A549 (cell line): Measurements from ENCODE around the gene IL6R. TPM values are rescaled to one million over a fixed set of nuclear protein-coding genes. Genes with fewer than 3 reads are reported as not detected.
A peak's percentile ranks its signal among the peaks of the same experiment; 100 is the strongest.

Experiments used
- ATAC-seq, 2 experiments: fragments of 200-7000 bp in 1 of 2; fragments of >200 bp in 1 of 2; cut with Nextera tagmentation in 1 of 2; cut with Tn5 transposase in 1 of 2; 3 replicates each; pipeline versions ENCODE4 v1.8.0 to v1.9.1; 2018 to 2020; ENCODE audit warnings: mild to moderate bottlenecking in 1 of 2, moderate library complexity in 1 of 2
- CTCF ChIA-PET: fragments of 300-600 bp; sonication (Branson Sonifier 250); formaldehyde crosslinking; extraction: SDS; loops from one replicate; lab custom pipeline; 2021; ENCODE audit warnings: antibody characterized with exemption, inconsistent platforms; lab: Yijun Ruan, JAX
- POLR2A ChIA-PET: fragments of 350-600 bp; formaldehyde crosslinking; extraction: SDS; loops from one replicate; lab custom pipeline; 2021; ENCODE audit warnings: antibody characterized with exemption, inconsistent platforms; lab: Yijun Ruan, JAX
- DNase-seq, 2 experiments: peaks; one replicate each; pipeline versions ENCODE4 v3.0.0 to v3.0.0-alpha.2; 2011 to 2016; ENCODE audit warnings: low read depth in 1 of 2, low spot score in 1 of 2
- FAIRE-seq: peaks from 2 replicates; lab custom pipeline; 2011; peaks lifted over from hg19 to GRCh38; lab: Jason Lieb, UNC
- H3K27ac ChIP-seq, 2 experiments: fragments of >200 bp; sonication (Bioruptor Twin); formaldehyde crosslinking; 3 replicates each; pipeline ENCODE4 v1.5.1; 2016 to 2017
- H3K4me1 ChIP-seq: fragments of >200 bp; sonication (Bioruptor Twin); formaldehyde crosslinking; 3 replicates; pipeline ENCODE4 v1.6.1; 2016
- H3K4me2 ChIP-seq: fragments of >200 bp; sonication (Bioruptor Twin); formaldehyde crosslinking; 3 replicates; pipeline ENCODE4 v1.6.1; 2016
- H3K4me3 ChIP-seq: fragments of >200 bp; sonication (Bioruptor Twin); formaldehyde crosslinking; 3 replicates; pipeline ENCODE4 v1.5.1; 2016
- H3K9me3 ChIP-seq: fragments of >200 bp; sonication (Bioruptor Twin); formaldehyde crosslinking; 3 replicates; pipeline ENCODE4 v1.6.1; 2016
- CEBPB ChIP-seq, 2 experiments: fragments of >200 bp in 1 of 2; sonication (Bioruptor Twin) in 1 of 2; formaldehyde crosslinking in 1 of 2; IDR thresholded peaks; 2 replicates each; pipeline ENCODE4 v1.6.1; 2012 to 2016
- CTCF ChIP-seq: fragments of >200 bp; sonication (Bioruptor Twin); formaldehyde crosslinking; IDR thresholded peaks from 3 replicates; pipeline ENCODE4 v1.5.1; 2016
- E2F6 ChIP-seq: IDR thresholded peaks from 2 replicates; pipeline ENCODE4 v1.6.1; 2012; ENCODE audit warnings: low read depth, borderline replicate concordance
- EP300 ChIP-seq, 2 experiments: fragments of >200 bp; sonication (Bioruptor Twin); formaldehyde crosslinking; IDR thresholded peaks; 2 replicates in 1 of 2; 3 replicates in 1 of 2; pipeline ENCODE4 v1.6.1; 2016 to 2017
- FOSL2 ChIP-seq, 2 experiments: fragments of 450-650 bp in 1 of 2; fragments of >200 bp in 1 of 2; sonication (Bioruptor Twin) in 1 of 2; formaldehyde crosslinking; IDR thresholded peaks; 2 replicates each; pipeline versions ENCODE4 v1.5.0 to v1.6.1; 2016 to 2020; ENCODE audit warnings: mild to moderate bottlenecking in 1 of 2, moderate library complexity in 1 of 2
- HDAC2 ChIP-seq: fragments of 200-600 bp; sonication (generic); IDR thresholded peaks from 2 replicates; pipeline ENCODE4 v1.6.1; 2016
- HMGXB4 ChIP-seq: fragments of 250-450 bp; sonication (Bioruptor Pico); IDR thresholded peaks from 2 replicates; pipeline ENCODE4 v1.5.0; 2021; ENCODE audit warnings: mild to moderate bottlenecking, moderate library complexity, borderline replicate concordance
- HOXA7 ChIP-seq: fragments of 250-450 bp; sonication (Bioruptor Pico); IDR thresholded peaks from 2 replicates; pipeline ENCODE4 v1.5.0; 2020; ENCODE audit warnings: mild to moderate bottlenecking, moderate library complexity
- HOXB5 ChIP-seq: fragments of 250-450 bp; sonication (Bioruptor Pico); IDR thresholded peaks from 2 replicates; pipeline ENCODE4 v1.5.0; 2020; ENCODE audit warnings: mild to moderate bottlenecking, moderate library complexity
- JUN ChIP-seq, 2 experiments: fragments of >200 bp; sonication (Bioruptor Twin); formaldehyde crosslinking; IDR thresholded peaks; 2 replicates in 1 of 2; 3 replicates in 1 of 2; pipeline ENCODE4 v1.6.1; 2016 to 2017
- KDM1A ChIP-seq: fragments of 200-600 bp; sonication (generic); IDR thresholded peaks from 2 replicates; pipeline ENCODE4 v1.6.1; 2016; ENCODE audit warnings: low read depth, mild to moderate bottlenecking
- MAZ ChIP-seq: fragments of 150-350 bp; IDR thresholded peaks from 2 replicates; pipeline ENCODE4 v1.6.1; 2014; ENCODE audit warnings: antibody characterized with exemption, low read depth, low read length, borderline replicate concordance
- MYC ChIP-seq: IDR thresholded peaks from 2 replicates; pipeline ENCODE4 v1.6.1; 2012; ENCODE audit warnings: mild to moderate bottlenecking, inconsistent platforms, low read length, improper control_type of control experiment, borderline replicate concordance
- POLR2A ChIP-seq: IDR thresholded peaks from 2 replicates; pipeline ENCODE4 v1.6.1; 2012; ENCODE audit warnings: mild to moderate bottlenecking, low read length
- RAD21 ChIP-seq, 2 experiments: fragments of >200 bp in 1 of 2; sonication (Bioruptor Twin) in 1 of 2; formaldehyde crosslinking in 1 of 2; IDR thresholded peaks in 1 of 2; conservative IDR thresholded peaks in 1 of 2; 2 replicates in 1 of 2; 3 replicates in 1 of 2; pipeline ENCODE4 v1.6.1; 2012 to 2018; ENCODE audit warnings: inconsistent platforms in 1 of 2
- RARB ChIP-seq: fragments of 250-450 bp; sonication (Bioruptor Pico); IDR thresholded peaks from 2 replicates; pipeline ENCODE4 v1.8.0; 2021; ENCODE audit warnings: mild to moderate bottlenecking, moderate library complexity
- REST ChIP-seq: fragments of 200-600 bp; sonication (generic); IDR thresholded peaks from 2 replicates; pipeline ENCODE4 v1.6.1; 2016; ENCODE audit warnings: antibody characterized with exemption, mild to moderate bottlenecking, moderate library complexity
- SMC3 ChIP-seq: fragments of >200 bp; sonication (Bioruptor Twin); formaldehyde crosslinking; IDR thresholded peaks from 3 replicates; pipeline ENCODE4 v1.6.1; 2018; ENCODE audit warnings: inconsistent platforms
- TP53 ChIP-seq: fragments of 250-450 bp; sonication (Bioruptor Pico); IDR thresholded peaks from 2 replicates; pipeline ENCODE4 v1.5.0; 2021; ENCODE audit warnings: mild to moderate bottlenecking, moderate library complexity
- ZC3H11A ChIP-seq: fragments of 450-650 bp; IDR thresholded peaks from 2 replicates; pipeline ENCODE4 v1.6.1; 2014; ENCODE audit warnings: antibody characterized with exemption, mild to moderate bottlenecking
- WGBS: methylation state at CpG from one replicate; pipeline ENCODE4 v1.1.6; 2017; ENCODE audit errors: missing lambda C conversion rate; 5-methylcytosine and 5-hydroxymethylcytosine counted together
- polyA minus RNA-seq: library from RNA; depleted of rRNA, polyadenylated mRNA; stranded (reverse); fragments of >200 nt; gene quantifications from 2 replicates; pipeline ENCODE4 v1.2.3, GENCODE V29; 2011; rRNA and poly(A)+ RNA removed
- polyA plus RNA-seq, 4 experiments: library from polyadenylated mRNA; depleted of rRNA in 3 of 4; stranded (reverse); fragments of >200 nt; fragmentation: RNase III in 1 of 4; extraction: RNeasy Plus Mini Kit Qiagen cat#74134 plus additional on column Dnase treatment in 1 of 4; gene quantifications; 2 replicates in 3 of 4; 3 replicates in 1 of 4; pipeline ENCODE4 v1.2.3, GENCODE V29; 2011 to 2017
- TF ChIP-seq, protein P1 (sequence below): fragments of >200 bp; sonication (Bioruptor Twin); formaldehyde crosslinking; IDR thresholded peaks from 3 replicates; pipeline ENCODE4 v1.6.1; 2016
- TF ChIP-seq, protein P2 (sequence below): IDR thresholded peaks from 2 replicates; pipeline ENCODE4 v1.6.1; 2012
- TF ChIP-seq, protein P3 (sequence below): fragments of >200 bp; sonication (Bioruptor Twin); formaldehyde crosslinking; IDR thresholded peaks from 2 replicates; pipeline ENCODE4 v1.6.1; 2016

Gene IL6R
- 2.7 and 3.0 TPM in 2 replicates for polyA plus RNA-seq (2011; rRNA removed)
- 3.0 and 3.3 TPM in 2 replicates for polyA plus RNA-seq (2012; cell fraction: cytosol; rRNA removed)
- polyA plus RNA-seq (2012; cell fraction: nucleus; rRNA removed), result 2.4 and 4.3 TPM in 2 replicates
- polyA plus RNA-seq (2017; fragmentation: RNase III; extraction: RNeasy Plus Mini Kit Qiagen cat#74134 plus additional on column Dnase treatment), result 1.8 to 2.2 TPM (median 1.8 TPM) in 3 replicates
- 6.1 and 7.1 TPM in 2 replicates for polyA minus RNA-seq

GRCh38 chr1:154404984-154405746, at the start of gene IL6R:
Gene IL6R, plus strand, starts transcription at chr1:154405343. Its CDS starts 287 bp downstream, at chr1:154405630.
- peaks cover 31% of the 10 kb centered on the region for H3K4me1 ChIP-seq
- DNase-seq, result peak; percentile 74 to 88
- peak within 1 kb of the TSS; percentile 78 for H3K4me3 ChIP-seq
- H3K27ac ChIP-seq, result peak within 1 kb of the TSS; percentile 92 to 95
- POLR2A ChIA-PET, result interaction anchor here (0.7 to 1.6 kb wide), 4 partner anchors 13 to 27 kb away, joined by 3 to 10 read pairs (median 4); no protein-coding TSS in a partner anchor
- H3K4me2 ChIP-seq, result peak within 1 kb of the TSS; percentile 97
- no peak for TF ChIP-seq MAZ
- peak in 1 of 2 experiments; percentile 51; a peak in 2 of 5 replicates for TF ChIP-seq JUN (IDR thresholded peaks at IDR 0.05)
- TF ChIP-seq RAD21 (conservative IDR thresholded peaks at IDR 0.05 in 1 of 2, IDR thresholded peaks at IDR 0.05 in 1 of 2), result peak; percentile 56 to 73
- TF ChIP-seq, protein P1, sequence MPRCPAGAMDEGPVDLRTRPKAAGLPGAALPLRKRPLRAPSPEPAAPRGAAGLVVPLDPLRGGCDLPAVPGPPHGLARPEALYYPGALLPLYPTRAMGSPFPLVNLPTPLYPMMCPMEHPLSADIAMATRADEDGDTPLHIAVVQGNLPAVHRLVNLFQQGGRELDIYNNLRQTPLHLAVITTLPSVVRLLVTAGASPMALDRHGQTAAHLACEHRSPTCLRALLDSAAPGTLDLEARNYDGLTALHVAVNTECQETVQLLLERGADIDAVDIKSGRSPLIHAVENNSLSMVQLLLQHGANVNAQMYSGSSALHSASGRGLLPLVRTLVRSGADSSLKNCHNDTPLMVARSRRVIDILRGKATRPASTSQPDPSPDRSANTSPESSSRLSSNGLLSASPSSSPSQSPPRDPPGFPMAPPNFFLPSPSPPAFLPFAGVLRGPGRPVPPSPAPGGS, result 0 out of 3 replicates have a peak, but pooled peaks have one; percentile 69
- TF ChIP-seq KDM1A, result no peak
- peak; percentile 46 for TF ChIP-seq POLR2A
- no peak for TF ChIP-seq HMGXB4 (CRISPR knock-in tag)
- TF ChIP-seq SMC3, result peak; percentile 74
- TF ChIP-seq, protein P2, sequence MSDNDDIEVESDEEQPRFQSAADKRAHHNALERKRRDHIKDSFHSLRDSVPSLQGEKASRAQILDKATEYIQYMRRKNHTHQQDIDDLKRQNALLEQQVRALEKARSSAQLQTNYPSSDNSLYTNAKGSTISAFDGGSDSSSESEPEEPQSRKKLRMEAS, result peak; percentile 74
- 0 out of 2 replicates have a peak, but pooled peaks have one; percentile 3 for TF ChIP-seq TP53 (CRISPR knock-in tag)
- TF ChIP-seq CEBPB (IDR thresholded peaks at IDR 0.05), result peak; percentile 95 to 98
- TF ChIP-seq, protein P3, sequence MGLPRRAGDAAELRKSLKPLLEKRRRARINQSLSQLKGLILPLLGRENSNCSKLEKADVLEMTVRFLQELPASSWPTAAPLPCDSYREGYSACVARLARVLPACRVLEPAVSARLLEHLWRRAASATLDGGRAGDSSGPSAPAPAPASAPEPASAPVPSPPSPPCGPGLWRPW, result peak; percentile 85
- TF ChIP-seq FOSL2 (IDR thresholded peaks at IDR 0.05), result no peak; the same call in 1 of the 2 replicates
- peak; percentile 75 for TF ChIP-seq FOSL2 (CRISPR knock-in tag; IDR thresholded peaks at IDR 0.05)
- TF ChIP-seq ZC3H11A, result no peak
- peak; percentile 32; the same call in 1 of the 2 replicates for TF ChIP-seq E2F6
- no peak for TF ChIP-seq HOXA7 (CRISPR knock-in tag)
- TF ChIP-seq CTCF, result peak; percentile 47
- FAIRE-seq, result no peak
- CTCF ChIA-PET, result interaction anchor here (0.7 to 6.4 kb wide), 19 partner anchors 9 to 133 kb away, joined by 3 to 38 read pairs (median 4); partner anchors contain the start of gene ATP8B2
- ATAC-seq, result peak; percentile 87 to 88
- WGBS, result 1% methylated on average over 23 of the region's 66 CpGs
- H3K9me3 ChIP-seq, result no peaks in the 10 kb centered on the region

- no peak overlapping the region for H3K4me2 ChIP-seq
- H3K9me3 ChIP-seq, result no peaks in the 10 kb centered on the region
- no peak overlapping the region for H3K4me3 ChIP-seq
- peaks cover 3% of the 10 kb centered on the region; the same call in 1 of the 3 replicates for H3K4me1 ChIP-seq
- 85% methylated on average over 8 of the region's 8 CpGs for WGBS
- CTCF ChIA-PET, result interaction anchor here (3.5 kb wide), 1 partner anchor 23 kb away, joined by 14 read pairs; no protein-coding TSS in a partner anchor
- no peak overlapping the region for H3K27ac ChIP-seq
- FAIRE-seq, result no peak
- POLR2A ChIA-PET, result no interaction called here
- ATAC-seq, result no peak
- no peak for DNase-seq
- TF ChIP-seq RARB (no peak), HOXB5 (no peak), RAD21 (conservative IDR thresholded peaks at IDR 0.05 in 1 of 2, IDR thresholded peaks at IDR 0.05 in 1 of 2) (no peak), EP300 (IDR thresholded peaks at IDR 0.05) (no peak), ZC3H11A (no peak), MYC (no peak), HDAC2 (no peak), FOSL2 (IDR thresholded peaks at IDR 0.05) (no peak), FOSL2 (CRISPR knock-in tag; IDR thresholded peaks at IDR 0.05) (no peak), REST (no peak), HOXA7 (CRISPR knock-in tag) (no peak)
- TF ChIP-seq, protein P3, result no peak
Observed at GRCh38 chr1:154358519-154358918, 46.6 kb upstream of the IL6R start.
